MCF 10A (cell line): ENCODE data around the gene TCF12. TPM values are rescaled to one million over a fixed set of nuclear protein-coding genes. Genes with fewer than 3 reads are reported as not detected.

Source experiments
- BruUV-seq: library from RNA; stranded (reverse); fragments of 400-500 nt; replicated peaks from 2 replicates; lab custom pipeline; 2021; lab: Mats Ljungman, UMichigan
- CTCF ChIA-PET: fragments of 300-600 bp; sonication (Branson Sonifier 250); formaldehyde crosslinking; extraction: SDS; loops from one replicate; lab custom pipeline; 2021; ENCODE audit warnings: antibody characterized with exemption, inconsistent platforms; lab: Yijun Ruan, JAX
- POLR2A ChIA-PET: fragments of 300-600, 350-650 bp; sonication (Branson Sonifier 250); formaldehyde crosslinking; extraction: SDS; loops from one replicate; lab custom pipeline; 2020; ENCODE audit warnings: antibody characterized with exemption, inconsistent platforms; lab: Yijun Ruan, JAX
- DNase-seq: peaks from one replicate; pipeline ENCODE4 v3.0.0-alpha.2; 2018; ENCODE audit not compliant: unreplicated experiment
- H3K27ac Mint-ChIP-seq: one replicate; pipeline ENCODE4 v1.8.0; 2022; ENCODE audit warnings: mild to moderate bottlenecking, low read depth, mixed read lengths; ENCODE audit not compliant: unreplicated experiment
- H3K27me3 Mint-ChIP-seq: one replicate; pipeline ENCODE4 v1.8.0; 2022; ENCODE audit warnings: mixed read lengths; ENCODE audit not compliant: insufficient read depth, unreplicated experiment
- H3K36me3 Mint-ChIP-seq: one replicate; pipeline ENCODE4 v1.8.0; 2022; ENCODE audit warnings: mild to moderate bottlenecking, moderate library complexity, mixed read lengths; ENCODE audit not compliant: insufficient read depth, unreplicated experiment
- H3K4me1 Mint-ChIP-seq: one replicate; pipeline ENCODE4 v1.8.0; 2022; ENCODE audit warnings: mixed read lengths; ENCODE audit not compliant: insufficient read depth, unreplicated experiment
- H3K4me3 Mint-ChIP-seq: one replicate; pipeline ENCODE4 v1.8.0; 2022; ENCODE audit warnings: mild to moderate bottlenecking, moderate library complexity, mixed read lengths; ENCODE audit not compliant: unreplicated experiment
- H3K9me3 Mint-ChIP-seq: one replicate; pipeline ENCODE4 v1.8.0; 2022; ENCODE audit warnings: mixed read lengths; ENCODE audit not compliant: unreplicated experiment
- CTCF ChIP-seq: fragments of 200-600 bp; IDR thresholded peaks from one replicate; pipeline ENCODE4 v1.8.0; 2022; ENCODE audit warnings: antibody characterized with exemption, mild to moderate bottlenecking; ENCODE audit not compliant: unreplicated experiment
- intact Hi-C: fragments of 100-400 bp; cut with micrococcal nuclease; formaldehyde crosslinking; loops from 2 replicates; pipeline ENCODE4 v1.14.1; 2022
- total RNA-seq: library from RNA; stranded (reverse); gene quantifications from 2 replicates; pipeline ENCODE4 v1.2.3, GENCODE V29; 2022

Gene TCF12
- total RNA-seq, 1 experiment from 2014 or later = 140 TPM

GRCh38 chr15:57319919-57320560 lies 401.6 kb downstream of the TCF12 start:
- intact Hi-C loops = no loop called here
- no peak for DNase-seq
- no peak for TF ChIP-seq CTCF
- no peak overlapping the region for H3K27ac Mint-ChIP-seq
- peaks cover 4% of the 10 kb centered on the region for H3K4me1 Mint-ChIP-seq
- no peaks in the 10 kb centered on the region for H3K9me3 Mint-ChIP-seq
- ChIA-PET POLR2A (no interaction called here), CTCF (no interaction called here)
- H3K36me3 Mint-ChIP-seq = peaks cover 6% of the 10 kb centered on the region
- no peaks in the 10 kb centered on the region for H3K27me3 Mint-ChIP-seq
- no TSS peak for BruUV-seq
- no peak overlapping the region for H3K4me3 Mint-ChIP-seq

DNA sequence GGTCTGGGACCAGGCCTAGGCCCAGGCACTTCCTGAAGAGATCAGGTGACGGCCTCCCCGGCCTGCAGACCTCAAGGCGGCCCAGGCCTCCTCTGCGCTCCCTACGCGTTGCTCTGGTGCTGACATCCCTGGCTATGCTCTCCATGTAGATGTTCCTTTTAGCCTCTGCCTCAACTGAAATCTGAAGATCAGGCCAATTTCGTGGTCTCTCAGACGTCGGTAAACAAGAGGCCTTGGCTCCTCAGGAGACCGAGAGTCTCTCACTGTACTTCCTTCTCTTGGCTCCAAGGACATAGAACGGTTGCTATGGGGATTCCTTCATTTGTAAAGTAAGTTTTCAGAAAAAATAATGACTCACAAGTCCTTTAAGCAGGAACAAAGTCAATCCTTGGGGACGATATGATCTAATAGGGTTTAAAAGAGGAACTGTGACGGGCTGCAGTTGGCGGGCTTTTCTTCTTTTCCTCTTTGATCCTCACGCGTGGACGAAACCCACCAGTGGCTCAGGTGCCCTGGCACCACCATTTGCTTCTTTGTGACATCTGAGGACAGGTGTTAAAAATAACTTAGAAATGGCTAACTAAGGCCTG lies 402.3 kb downstream of the TCF12 start:
- H3K27ac Mint-ChIP-seq = no peak overlapping the region
- CTCF ChIA-PET = no interaction called here

GRCh38 chr15:57321485-57321884 lies 403.0 kb downstream of the TCF12 start:
- intact Hi-C loops = no loop called here
- no peaks in the 10 kb centered on the region for H3K9me3 Mint-ChIP-seq
- no peak overlapping the region for H3K4me3 Mint-ChIP-seq
- POLR2A ChIA-PET = interaction anchor here (0.6 kb wide), 1 partner anchor 528 kb away, joined by 4 read pairs; no protein-coding TSS in a partner anchor
- DNase-seq = no peak
- H3K27ac Mint-ChIP-seq = no peak overlapping the region
- CTCF ChIA-PET = interaction anchor here (1.3 kb wide), 1 partner anchor 19 kb away, joined by 3 read pairs; no protein-coding TSS in a partner anchor
- H3K27me3 Mint-ChIP-seq = no peaks in the 10 kb centered on the region
- peaks cover 4% of the 10 kb centered on the region for H3K4me1 Mint-ChIP-seq
- no TSS peak for BruUV-seq
- no peak for TF ChIP-seq CTCF
- peaks cover 6% of the 10 kb centered on the region for H3K36me3 Mint-ChIP-seq

More for the DNA sequence above, 402.3 kb downstream of the TCF12 start:
- no peaks in the 10 kb centered on the region for H3K27me3 Mint-ChIP-seq
- peaks cover 4% of the 10 kb centered on the region for H3K4me1 Mint-ChIP-seq
- BruUV-seq = no TSS peak
- no peak for TF ChIP-seq CTCF
- no peak for DNase-seq
- H3K9me3 Mint-ChIP-seq = no peaks in the 10 kb centered on the region
- no peak overlapping the region for H3K4me3 Mint-ChIP-seq
- POLR2A ChIA-PET = no interaction called here
- intact Hi-C loops = no loop called here
- H3K36me3 Mint-ChIP-seq = peaks cover 6% of the 10 kb centered on the region

DNA sequence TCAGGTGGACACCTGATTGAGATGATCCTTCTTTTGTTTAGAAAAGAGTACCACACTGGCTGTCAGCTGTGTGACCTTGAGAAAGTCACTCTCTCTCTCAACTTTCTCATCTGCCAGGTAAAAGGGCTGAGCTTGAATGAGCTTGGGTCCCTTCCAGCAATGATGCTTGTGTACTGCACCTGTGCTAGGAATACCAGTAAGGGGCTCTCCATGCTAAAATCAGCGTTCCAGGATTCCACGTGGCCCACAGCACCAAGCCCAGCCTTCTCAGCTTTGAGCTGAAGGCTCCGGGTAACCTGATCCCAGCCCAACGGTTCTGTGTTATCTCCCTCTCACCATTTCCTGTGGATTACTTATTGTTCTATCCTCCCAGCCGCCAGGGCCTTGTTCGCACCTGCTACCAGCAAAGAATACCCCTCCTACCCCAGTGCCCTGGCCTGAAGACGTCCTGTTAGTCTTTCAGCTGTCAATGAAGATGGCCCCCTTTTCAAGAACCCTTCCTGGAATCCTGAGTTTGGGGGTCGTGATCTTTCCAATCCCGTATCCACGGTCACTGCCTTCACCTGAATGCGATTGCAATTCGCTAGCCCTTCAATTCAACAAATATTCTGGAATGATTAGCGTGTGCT lies 403.6 kb downstream of the TCF12 start:
- peaks cover 6% of the 10 kb centered on the region for H3K36me3 Mint-ChIP-seq
- no TSS peak for BruUV-seq
- ChIA-PET POLR2A (interaction anchor here (0.6 kb wide), 2 partner anchors 100 to 528 kb away, joined by 4 read pairs; no protein-coding TSS in a partner anchor), CTCF (interaction anchor here (1.3 kb wide), 1 partner anchor 18 kb away, joined by 3 read pairs; no protein-coding TSS in a partner anchor)
- no peak for TF ChIP-seq CTCF
- no peak overlapping the region for H3K27ac Mint-ChIP-seq
- intact Hi-C loops = no loop called here
- DNase-seq = no peak
- H3K4me1 Mint-ChIP-seq = peaks cover 4% of the 10 kb centered on the region
- H3K27me3 Mint-ChIP-seq = no peaks in the 10 kb centered on the region
- H3K9me3 Mint-ChIP-seq = no peaks in the 10 kb centered on the region
- H3K4me3 Mint-ChIP-seq = no peak overlapping the region
